Vagina (tissue), 2 donors: ENCODE results near the gene TM9SF3.

ENCODE experiments used
- POLR2AphosphoS5 ChIP-seq, 2 donors: sonication (generic); formaldehyde crosslinking; IDR thresholded peaks; one replicate each; pipeline ENCODE4 v1.9.0; 2017; ENCODE audit warnings: antibody characterized with exemption in 2 of 2, mild to moderate bottlenecking in 2 of 2, low read depth in 1 of 2; ENCODE audit not compliant: insufficient read depth in 1 of 2
- TF ChIP-seq, protein P1 (sequence below), 3 experiments: fragments of 450-650 bp in 2 of 3; fragments of 200-600 bp in 1 of 3; sonication (generic) in 1 of 3; IDR thresholded peaks; one replicate each; pipeline ENCODE4 v1.5.1; 2017 to 2019; ENCODE audit warnings: antibody characterized with exemption in 3 of 3, mild to moderate bottlenecking in 2 of 3, moderate library complexity in 2 of 3

DNA sequence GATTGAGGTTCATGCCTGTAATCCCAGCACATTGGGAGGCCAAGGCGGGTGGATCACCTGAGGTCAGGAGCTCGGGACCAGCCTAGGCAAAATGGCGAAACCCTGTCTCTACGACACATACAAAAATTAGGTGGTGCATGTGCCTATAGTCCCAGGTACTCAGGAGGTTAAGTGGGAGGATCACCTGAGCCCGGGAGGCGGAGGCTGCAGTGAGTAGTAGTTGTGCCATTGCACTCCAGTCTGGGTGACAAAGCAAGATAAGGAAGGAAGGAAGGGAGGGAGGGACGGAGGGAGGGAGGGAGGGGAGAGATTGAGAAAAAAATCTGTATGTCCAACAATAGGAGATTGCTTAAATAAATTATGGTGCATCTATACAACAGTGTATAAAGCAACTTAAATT lies 86.3 kb downstream of the TM9SF3 start:
- TF ChIP-seq, protein P1, sequence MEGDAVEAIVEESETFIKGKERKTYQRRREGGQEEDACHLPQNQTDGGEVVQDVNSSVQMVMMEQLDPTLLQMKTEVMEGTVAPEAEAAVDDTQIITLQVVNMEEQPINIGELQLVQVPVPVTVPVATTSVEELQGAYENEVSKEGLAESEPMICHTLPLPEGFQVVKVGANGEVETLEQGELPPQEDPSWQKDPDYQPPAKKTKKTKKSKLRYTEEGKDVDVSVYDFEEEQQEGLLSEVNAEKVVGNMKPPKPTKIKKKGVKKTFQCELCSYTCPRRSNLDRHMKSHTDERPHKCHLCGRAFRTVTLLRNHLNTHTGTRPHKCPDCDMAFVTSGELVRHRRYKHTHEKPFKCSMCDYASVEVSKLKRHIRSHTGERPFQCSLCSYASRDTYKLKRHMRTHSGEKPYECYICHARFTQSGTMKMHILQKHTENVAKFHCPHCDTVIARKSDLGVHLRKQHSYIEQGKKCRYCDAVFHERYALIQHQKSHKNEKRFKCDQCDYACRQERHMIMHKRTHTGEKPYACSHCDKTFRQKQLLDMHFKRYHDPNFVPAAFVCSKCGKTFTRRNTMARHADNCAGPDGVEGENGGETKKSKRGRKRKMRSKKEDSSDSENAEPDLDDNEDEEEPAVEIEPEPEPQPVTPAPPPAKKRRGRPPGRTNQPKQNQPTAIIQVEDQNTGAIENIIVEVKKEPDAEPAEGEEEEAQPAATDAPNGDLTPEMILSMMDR (IDR thresholded peaks at IDR 0.05), result no peak
- TF ChIP-seq POLR2AphosphoS5 (IDR thresholded peaks at IDR 0.05; ENCODE audit: insufficient read depth in 1 of 2, low read depth in 1 of 2), result no peak
